ENCODE data around the gene BAD.
"Not testable (repeated sequence)": the region's sequence is repeated elsewhere in the genome, so short reads cannot be mapped to it uniquely, and the experiment has no call there.

The BAD gene

GRCh38 chr11:64256300-64256699 lies 28.2 kb downstream of the BAD start:
- no peak for DNase-seq (ENCODE audit: low spot score)

GRCh38 chr11:64255135-64256128 lies 29.0 kb downstream of the BAD start:
- DNase-seq (ENCODE audit: low spot score), result no peak

GRCh38 chr11:64254326-64254725 lies 30.1 kb downstream of the BAD start:
- no peak for DNase-seq (ENCODE audit: low spot score)

GRCh38 chr11:64253481-64253880 lies 31.0 kb downstream of the BAD start:
- DNase-seq (ENCODE audit: low spot score), result no peak

GRCh38 chr11:64253043-64253442 lies 31.4 kb downstream of the BAD start:
- DNase-seq (ENCODE audit: low spot score), result no peak

- DNase-seq (ENCODE audit: low spot score), result peak; percentile 71
Observed at GRCh38 chr11:64252003-64252872, 32.2 kb downstream of the BAD start.

GRCh38 chr11:64251753-64252002 lies 32.8 kb downstream of the BAD start:
- no peak for DNase-seq (ENCODE audit: low spot score)

GRCh38 chr11:64251016-64251752 lies 33.3 kb downstream of the BAD start, which contains the start of gene PLCB3:
Gene PLCB3 (plus strand): TSS chr11:64251530. CDS start chr11:64251650, 120 bp downstream.
- peak; percentile 89 for DNase-seq (ENCODE audit: low spot score)

- DNase-seq (ENCODE audit: low spot score), result no peak
Observed at GRCh38 chr11:64250415-64251015, 34.0 kb downstream of the BAD start.

- no peak for DNase-seq (ENCODE audit: low spot score)
Observed at GRCh38 chr11:64249563-64250414, 34.7 kb downstream of the BAD start.

GRCh38 chr11:64249038-64249437 lies 35.4 kb downstream of the BAD start:
- DNase-seq (ENCODE audit: low spot score), result no peak

GRCh38 chr11:64248578-64248977 lies 35.9 kb downstream of the BAD start:
- DNase-seq (ENCODE audit: low spot score), result no peak

GRCh38 chr11:64247729-64248531 lies 36.5 kb downstream of the BAD start:
- no peak for DNase-seq (ENCODE audit: low spot score)

- peak; percentile 83 for DNase-seq (ENCODE audit: low spot score)
Observed at GRCh38 chr11:64246871-64247728, 37.4 kb downstream of the BAD start, which contains the start of gene PPP1R14B. Gene PPP1R14B (minus strand): TSS chr11:64246943. CDS start chr11:64246673, 270 bp downstream.

GRCh38 chr11:64246621-64246870 lies 37.9 kb downstream of the BAD start:
- not testable (repeated sequence) for DNase-seq (ENCODE audit: low spot score)

GRCh38 chr11:64245797-64246620 lies 38.5 kb downstream of the BAD start:
- DNase-seq (ENCODE audit: low spot score), result no peak

GRCh38 chr11:64245401-64245796 lies 39.1 kb downstream of the BAD start:
- no peak for DNase-seq (ENCODE audit: low spot score)

- no peak for DNase-seq (ENCODE audit: low spot score)
Observed at GRCh38 chr11:64244966-64245365, 39.5 kb downstream of the BAD start.

All from iPS-NIHi11 (cell line).